ENCODE results near the gene MYH14. TPM values are rescaled to one million over a fixed set of nuclear protein-coding genes. Genes with fewer than 3 reads are reported as not detected.

MYH14 gene
- total RNA-seq, 4 donors from 2014 or later, result 103 to 174 (median 141) TPM

DNA sequence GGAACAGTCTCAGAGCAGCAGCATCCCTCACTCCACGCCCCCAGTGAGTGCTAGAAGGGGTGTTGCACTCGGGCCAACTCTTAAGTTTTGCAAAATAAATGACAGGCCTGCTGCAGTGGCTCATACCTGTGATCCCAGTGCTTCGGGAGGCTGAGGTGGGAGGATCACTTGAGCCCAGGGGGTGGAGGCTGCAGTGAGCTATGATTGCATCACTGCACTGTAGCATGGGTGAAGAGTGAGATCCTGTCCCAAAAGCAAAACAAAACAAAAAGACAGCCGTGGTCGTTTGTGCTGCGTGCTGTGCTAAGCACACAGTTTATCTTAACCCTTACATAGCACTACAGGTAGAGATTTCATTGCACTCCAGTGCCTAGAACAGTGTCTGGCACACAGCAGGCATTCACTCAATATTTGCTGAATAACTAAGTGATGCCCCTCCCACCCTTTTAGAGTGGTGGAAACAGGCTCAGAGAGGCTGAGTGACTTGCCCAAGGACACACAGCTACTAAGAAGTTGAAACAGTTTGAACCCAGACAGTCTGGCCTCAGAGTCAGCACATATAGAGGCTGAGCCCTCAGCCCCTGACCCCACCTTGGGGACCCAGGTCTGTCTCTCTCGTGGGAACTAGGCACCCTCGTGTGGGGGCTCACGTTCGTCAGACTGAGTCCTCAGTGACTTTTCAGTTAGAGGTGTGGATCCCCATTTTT lies 107.5 kb downstream of the MYH14 start:
- H3K27me3 ChIP-seq, result peaks cover 35 to 52% (median 47%) of the 10 kb centered on the region in 3 donors
- intact Hi-C loops (cut with DNase I; ENCODE audit: low total_unique reads) (no loop called here), in situ Hi-C loops (cut with MboI; ENCODE audit: low sequenced_read_pairs in 4 of 4) (no loop called here)
- DNase-seq, result no peak
- no peaks in the 10 kb centered on the region for H3K9me3 ChIP-seq
- peaks cover 0 to 30% of the 10 kb centered on the region in 2 donors for H3K36me3 ChIP-seq
- TF ChIP-seq, protein P1, sequence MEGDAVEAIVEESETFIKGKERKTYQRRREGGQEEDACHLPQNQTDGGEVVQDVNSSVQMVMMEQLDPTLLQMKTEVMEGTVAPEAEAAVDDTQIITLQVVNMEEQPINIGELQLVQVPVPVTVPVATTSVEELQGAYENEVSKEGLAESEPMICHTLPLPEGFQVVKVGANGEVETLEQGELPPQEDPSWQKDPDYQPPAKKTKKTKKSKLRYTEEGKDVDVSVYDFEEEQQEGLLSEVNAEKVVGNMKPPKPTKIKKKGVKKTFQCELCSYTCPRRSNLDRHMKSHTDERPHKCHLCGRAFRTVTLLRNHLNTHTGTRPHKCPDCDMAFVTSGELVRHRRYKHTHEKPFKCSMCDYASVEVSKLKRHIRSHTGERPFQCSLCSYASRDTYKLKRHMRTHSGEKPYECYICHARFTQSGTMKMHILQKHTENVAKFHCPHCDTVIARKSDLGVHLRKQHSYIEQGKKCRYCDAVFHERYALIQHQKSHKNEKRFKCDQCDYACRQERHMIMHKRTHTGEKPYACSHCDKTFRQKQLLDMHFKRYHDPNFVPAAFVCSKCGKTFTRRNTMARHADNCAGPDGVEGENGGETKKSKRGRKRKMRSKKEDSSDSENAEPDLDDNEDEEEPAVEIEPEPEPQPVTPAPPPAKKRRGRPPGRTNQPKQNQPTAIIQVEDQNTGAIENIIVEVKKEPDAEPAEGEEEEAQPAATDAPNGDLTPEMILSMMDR (IDR thresholded peaks at IDR 0.05 in 4 of 5, conservative IDR thresholded peaks at IDR 0.05 in 1 of 5), result no peak
- TF ChIP-seq POLR2A (IDR thresholded peaks at IDR 0.05), result no peak
- no peak for ATAC-seq
- H3K27ac ChIP-seq, result no peak overlapping the region
- H3K4me1 ChIP-seq, result no peaks in the 10 kb centered on the region
- H3K4me3 ChIP-seq, result no peak overlapping the region

DNA sequence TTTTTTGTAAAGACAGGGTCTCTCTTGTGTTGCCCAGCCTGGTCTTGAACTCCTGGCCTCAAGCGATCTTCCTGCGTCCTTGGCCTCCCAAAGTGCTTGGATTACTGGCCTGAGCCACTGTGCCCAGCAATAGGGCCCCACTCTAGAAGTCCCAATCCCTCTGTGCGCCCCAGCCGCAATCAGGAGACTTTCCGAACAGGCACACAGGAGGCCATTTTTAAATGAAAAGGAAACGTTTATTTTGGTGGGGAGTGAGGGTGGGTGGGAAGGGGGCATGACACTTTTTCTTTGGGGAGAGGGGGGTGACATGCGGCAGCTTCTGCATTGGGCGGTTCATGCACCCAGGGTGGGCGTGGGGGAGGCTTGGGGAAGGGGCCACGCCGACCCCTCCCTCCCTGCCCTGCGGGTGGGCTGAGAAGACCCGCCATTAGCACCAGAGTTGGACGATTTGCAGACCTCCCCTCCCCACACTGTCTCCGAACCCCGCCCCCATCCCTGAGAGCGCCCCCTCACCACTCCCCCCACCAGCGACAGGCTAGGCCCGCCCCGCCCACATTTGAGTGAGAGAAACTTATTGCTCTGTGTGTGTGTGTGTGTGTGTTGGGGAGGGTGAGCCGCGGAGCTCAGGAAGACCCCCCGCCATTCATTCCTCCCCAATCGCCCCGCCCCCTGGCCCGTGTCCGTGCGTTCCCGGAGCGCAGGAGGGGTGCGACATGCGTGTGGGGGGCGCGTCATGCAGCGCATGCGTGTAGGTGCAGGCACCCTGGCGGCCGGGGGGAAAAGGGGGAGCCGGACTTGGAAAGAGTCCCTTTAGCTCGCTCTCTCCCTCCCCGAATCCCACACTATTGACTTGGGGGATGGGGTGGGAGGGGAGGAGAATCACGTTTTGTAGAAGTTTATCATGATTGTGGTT lies 108.6 kb downstream of the MYH14 start:
- H3K27me3 ChIP-seq, result peaks cover 43 to 59% (median 55%) of the 10 kb centered on the region in 3 donors
- no peak for ATAC-seq

DNA sequence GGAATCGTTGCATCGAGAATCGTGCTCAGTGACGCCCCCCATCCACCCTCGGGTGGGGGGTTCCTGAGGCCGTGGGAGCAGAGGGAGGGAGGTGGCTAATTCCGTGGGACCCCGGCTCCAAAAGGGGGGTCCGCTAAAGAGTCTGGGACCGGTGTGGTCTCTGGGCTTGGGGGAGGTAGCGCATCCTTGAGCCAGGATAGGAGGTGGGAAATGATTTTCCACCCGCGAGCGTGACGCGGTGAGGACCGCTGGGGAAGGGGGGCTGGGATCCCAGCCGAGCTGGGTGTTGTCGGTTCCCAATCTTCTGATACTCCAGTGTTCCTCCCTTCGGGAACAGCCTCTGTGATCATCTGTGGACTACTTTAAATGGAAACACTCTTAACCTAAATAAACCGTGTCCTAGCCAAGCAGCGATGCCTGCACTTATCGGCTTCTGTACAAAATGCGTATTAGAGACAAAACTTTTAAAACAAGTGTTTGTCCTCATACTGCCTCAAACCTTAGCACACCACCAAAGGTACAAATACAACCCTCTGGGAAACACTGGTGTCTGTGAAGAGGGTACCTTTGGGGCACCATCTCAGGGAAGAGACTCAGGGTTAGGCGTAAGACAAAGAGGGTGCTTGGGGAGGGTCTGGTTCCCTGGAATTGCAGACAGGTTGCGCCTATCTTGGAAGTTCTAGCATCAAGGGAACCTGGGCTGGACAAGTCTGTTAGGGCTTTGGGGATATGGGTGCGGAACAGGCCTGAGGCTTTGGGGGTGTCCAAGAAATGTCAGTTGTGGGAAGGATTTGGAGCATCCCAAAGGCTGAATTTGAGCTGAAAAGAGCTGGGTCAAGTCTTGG lies 109.8 kb downstream of the MYH14 start:
- peaks cover 0 to 12% of the 10 kb centered on the region in 2 donors for H3K36me3 ChIP-seq

More for the DNA sequence above, 108.6 kb downstream of the MYH14 start:
- in situ Hi-C loops (cut with MboI; ENCODE audit: low sequenced_read_pairs in 4 of 4) (no loop called here), intact Hi-C loops (cut with DNase I; ENCODE audit: low total_unique reads) (no loop called here)
- H3K4me3 ChIP-seq, result no peak overlapping the region
- H3K9me3 ChIP-seq, result no peaks in the 10 kb centered on the region
- H3K27ac ChIP-seq, result no peak overlapping the region
- TF ChIP-seq, protein P1 (IDR thresholded peaks at IDR 0.05 in 4 of 5, conservative IDR thresholded peaks at IDR 0.05 in 1 of 5), result no peak
- TF ChIP-seq POLR2A (IDR thresholded peaks at IDR 0.05), result no peak
- no peaks in the 10 kb centered on the region for H3K4me1 ChIP-seq
- H3K36me3 ChIP-seq, result peaks cover 0 to 22% of the 10 kb centered on the region in 2 donors
- DNase-seq, result no peak

More for the DNA sequence above, 109.8 kb downstream of the MYH14 start:
- DNase-seq (no peak), ATAC-seq (no peak)
- intact Hi-C loops (cut with DNase I; ENCODE audit: low total_unique reads) (no loop called here), in situ Hi-C loops (cut with MboI; ENCODE audit: low sequenced_read_pairs in 4 of 4) (no loop called here)
- no peak overlapping the region for H3K27ac ChIP-seq
- no peaks in the 10 kb centered on the region for H3K9me3 ChIP-seq
- TF ChIP-seq, protein P1 (IDR thresholded peaks at IDR 0.05 in 4 of 5, conservative IDR thresholded peaks at IDR 0.05 in 1 of 5), result no peak
- TF ChIP-seq POLR2A (IDR thresholded peaks at IDR 0.05), result no peak
- peaks cover 43 to 59% (median 57%) of the 10 kb centered on the region in 3 donors for H3K27me3 ChIP-seq
- no peaks in the 10 kb centered on the region for H3K4me1 ChIP-seq
- no peak overlapping the region for H3K4me3 ChIP-seq
